CD4-positive, CD25-positive, alpha-beta regulatory T cell (primary cell): ENCODE data around the gene MTHFD2L. TPM values are rescaled to one million over a fixed set of nuclear protein-coding genes. Genes with fewer than 3 reads are reported as not detected.

ENCODE experiments used
- ATAC-seq, 2 donors: fragments of 150-1000 bp; cut with Tn5 transposase; one replicate each; pipeline ENCODE4 v1.10.0; 2021; ENCODE audit warnings: low read depth in 2 of 2, moderate number of reproducible peaks in 2 of 2, moderate library complexity in 1 of 2
- DNase-seq, 3 donors: peaks; one replicate each; pipeline versions ENCODE4 v3.0.0 to v3.0.0-alpha.2; 2012 to 2022; ENCODE audit warnings: mixed read lengths in 1 of 3
- H3K27ac ChIP-seq: one replicate; pipeline ENCODE4 v1.7.0; 2013; ENCODE audit warnings: mild to moderate bottlenecking, low read length; ENCODE audit not compliant: insufficient read depth, poor library complexity, severe bottlenecking
- H3K27me3 ChIP-seq: one replicate; pipeline ENCODE4 v1.7.0; 2013; ENCODE audit warnings: low read length; ENCODE audit not compliant: control insufficient read depth, insufficient read depth
- H3K36me3 ChIP-seq: one replicate; pipeline ENCODE4 v1.7.0; 2013; ENCODE audit warnings: mild to moderate bottlenecking, low read length, moderate library complexity; ENCODE audit not compliant: control insufficient read depth, insufficient read depth
- H3K4me1 ChIP-seq: 2 replicates; pipeline ENCODE4 v1.7.0; 2013; ENCODE audit warnings: mild to moderate bottlenecking, low read length; ENCODE audit not compliant: insufficient read depth, control insufficient read depth, poor library complexity, severe bottlenecking
- H3K4me3 ChIP-seq: one replicate; pipeline ENCODE4 v1.7.0; 2013; ENCODE audit warnings: low read depth, mild to moderate bottlenecking, low read length, moderate library complexity
- H3K9me3 ChIP-seq, 2 experiments: 1 replicate in 1 of 2; 2 replicates in 1 of 2; pipeline ENCODE4 v1.7.0; 2013; ENCODE audit warnings: low read length in 2 of 2, mild to moderate bottlenecking in 1 of 2, moderate library complexity in 1 of 2; ENCODE audit not compliant: control insufficient read depth in 2 of 2
- H3K27ac Mint-ChIP-seq, 3 donors: one replicate each; pipeline ENCODE4 v1.8.0; 2020 to 2022; ENCODE audit warnings: mild to moderate bottlenecking in 3 of 3, mixed read lengths in 3 of 3, moderate library complexity in 2 of 3
- H3K27me3 Mint-ChIP-seq: one replicate; pipeline ENCODE4 v1.8.0; 2022; ENCODE audit warnings: mild to moderate bottlenecking, mixed read lengths
- H3K36me3 Mint-ChIP-seq: one replicate; pipeline ENCODE4 v1.8.0; 2020; ENCODE audit warnings: mixed read lengths
- H3K4me1 Mint-ChIP-seq, 4 donors: one replicate each; pipeline ENCODE4 v1.8.0; 2020 to 2022; ENCODE audit warnings: mixed read lengths in 4 of 4, mild to moderate bottlenecking in 1 of 4
- H3K4me3 Mint-ChIP-seq, 4 donors: one replicate each; pipeline ENCODE4 v1.8.0; 2020 to 2022; ENCODE audit warnings: mild to moderate bottlenecking in 4 of 4, mixed read lengths in 4 of 4, moderate library complexity in 3 of 4
- H3K9me3 Mint-ChIP-seq, 7 donors: one replicate each; pipeline ENCODE4 v1.8.0; 2020 to 2022; ENCODE audit warnings: mixed read lengths in 7 of 7, mild to moderate bottlenecking in 3 of 7, moderate library complexity in 2 of 7
- polyA plus RNA-seq, 4 donors: library from polyadenylated mRNA; unstranded; fragments of 300-500 nt; fragmentation: Illumina TruSeq; gene quantifications; one replicate each; pipeline ENCODE4 v1.2.3, GENCODE V29; 2021
- total RNA-seq: library from RNA; stranded (reverse); gene quantifications from one replicate; pipeline ENCODE4 v1.2.3, GENCODE V29; 2022

MTHFD2L gene
- total and polyA plus RNA-seq, 5 donors from 2014 or later: 2.3 to 6.9 (median 3.9) TPM

GRCh38 chr4:74178798-74179197 is 20.9 kb downstream of the MTHFD2L start:
- no peak overlapping the region for H3K27ac ChIP-seq
- no peak overlapping the region for H3K4me3 Mint-ChIP-seq
- ATAC-seq: no peak
- H3K4me3 ChIP-seq: no peak overlapping the region
- no peaks in the 10 kb centered on the region for H3K27me3 ChIP-seq
- H3K27me3 Mint-ChIP-seq: no peaks in the 10 kb centered on the region
- H3K36me3 ChIP-seq: no peaks in the 10 kb centered on the region
- DNase-seq: no peak
- no peak overlapping the region for H3K27ac Mint-ChIP-seq
- no peaks in the 10 kb centered on the region for H3K4me1 Mint-ChIP-seq
- H3K36me3 Mint-ChIP-seq: peaks cover 24% of the 10 kb centered on the region
- no peaks in the 10 kb centered on the region for H3K9me3 Mint-ChIP-seq
- H3K4me1 ChIP-seq: no peaks in the 10 kb centered on the region
- H3K9me3 ChIP-seq: no peaks in the 10 kb centered on the region

GRCh38 chr4:74181219-74181618 is 23.3 kb downstream of the MTHFD2L start:
- no peaks in the 10 kb centered on the region for H3K9me3 Mint-ChIP-seq
- ATAC-seq (no peak), DNase-seq (no peak)
- H3K27ac Mint-ChIP-seq: no peak overlapping the region
- no peak overlapping the region for H3K4me3 Mint-ChIP-seq
- no peak overlapping the region for H3K27ac ChIP-seq
- no peaks in the 10 kb centered on the region for H3K36me3 ChIP-seq
- H3K27me3 ChIP-seq: no peaks in the 10 kb centered on the region
- no peaks in the 10 kb centered on the region for H3K4me1 Mint-ChIP-seq
- no peaks in the 10 kb centered on the region for H3K4me1 ChIP-seq
- H3K27me3 Mint-ChIP-seq: no peaks in the 10 kb centered on the region
- no peaks in the 10 kb centered on the region for H3K9me3 ChIP-seq
- no peak overlapping the region for H3K4me3 ChIP-seq
- H3K36me3 Mint-ChIP-seq: peaks cover 17% of the 10 kb centered on the region

- Histone ChIP-seq H3K4me3 (no peak overlapping the region), H3K9me3 (no peaks in the 10 kb centered on the region), H3K27ac (no peak overlapping the region), H3K36me3 (no peaks in the 10 kb centered on the region), H3K4me1 (no peaks in the 10 kb centered on the region), H3K27me3 (no peaks in the 10 kb centered on the region)
- DNase-seq: no peak
- no peak overlapping the region for H3K4me3 Mint-ChIP-seq
- no peaks in the 10 kb centered on the region for H3K4me1 Mint-ChIP-seq
- H3K27ac Mint-ChIP-seq: no peak overlapping the region
- peaks cover 0 to 1% (median 0%) of the 10 kb centered on the region in 7 donors for H3K9me3 Mint-ChIP-seq
- H3K27me3 Mint-ChIP-seq: no peaks in the 10 kb centered on the region
- H3K36me3 Mint-ChIP-seq: no peaks in the 10 kb centered on the region
- no peak for ATAC-seq
Observed at GRCh38 chr4:74188912-74189311, 31.0 kb downstream of the MTHFD2L start.

GRCh38 chr4:74189331-74190043 is 31.6 kb downstream of the MTHFD2L start:
- Histone ChIP-seq H3K27me3 (no peaks in the 10 kb centered on the region), H3K4me3 (no peak overlapping the region), H3K27ac (no peak overlapping the region), H3K9me3 (no peaks in the 10 kb centered on the region), H3K36me3 (no peaks in the 10 kb centered on the region), H3K4me1 (no peaks in the 10 kb centered on the region)
- Mint-ChIP-seq H3K4me1 (no peaks in the 10 kb centered on the region), H3K36me3 (no peaks in the 10 kb centered on the region), H3K27me3 (no peaks in the 10 kb centered on the region), H3K9me3 (peaks cover 0 to 1% (median 0%) of the 10 kb centered on the region in 7 donors), H3K4me3 (no peak overlapping the region), H3K27ac (no peak overlapping the region)
- no peak for ATAC-seq
- DNase-seq: peak in 2 of 3 donors; percentile 22 to 60

DNA sequence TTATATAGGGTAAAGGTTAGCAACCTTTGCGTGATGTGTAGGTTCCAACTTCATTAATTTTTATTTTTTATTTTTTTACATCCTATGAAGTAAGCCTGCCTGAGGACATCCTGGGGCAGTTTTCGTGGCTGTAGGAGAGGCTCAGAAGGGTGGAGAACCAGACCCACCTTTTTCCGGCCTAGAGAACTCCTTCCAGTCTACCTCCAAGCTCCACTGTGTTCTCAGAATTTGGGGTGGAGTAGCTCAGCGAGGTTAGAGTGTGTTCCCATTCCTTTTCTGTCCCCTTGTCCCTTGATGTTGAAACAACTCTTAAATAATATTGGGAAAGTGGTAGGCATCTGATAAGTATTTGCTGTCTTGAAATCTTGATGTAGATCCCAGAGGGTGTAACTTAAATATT is 32.4 kb downstream of the MTHFD2L start:
- H3K4me1 ChIP-seq: no peaks in the 10 kb centered on the region
- no peaks in the 10 kb centered on the region for H3K27me3 ChIP-seq
- H3K27ac Mint-ChIP-seq: no peak overlapping the region
- peaks cover 0 to 2% (median 0%) of the 10 kb centered on the region in 4 donors for H3K4me1 Mint-ChIP-seq
- H3K27me3 Mint-ChIP-seq: no peaks in the 10 kb centered on the region
- no peak overlapping the region for H3K27ac ChIP-seq
- ATAC-seq (no peak), DNase-seq (no peak)
- no peak overlapping the region for H3K4me3 ChIP-seq
- no peaks in the 10 kb centered on the region for H3K36me3 ChIP-seq
- H3K36me3 Mint-ChIP-seq: no peaks in the 10 kb centered on the region
- peaks cover 0 to 1% (median 0%) of the 10 kb centered on the region in 7 donors for H3K9me3 Mint-ChIP-seq
- H3K4me3 Mint-ChIP-seq: no peak overlapping the region
- H3K9me3 ChIP-seq: no peaks in the 10 kb centered on the region

DNA sequence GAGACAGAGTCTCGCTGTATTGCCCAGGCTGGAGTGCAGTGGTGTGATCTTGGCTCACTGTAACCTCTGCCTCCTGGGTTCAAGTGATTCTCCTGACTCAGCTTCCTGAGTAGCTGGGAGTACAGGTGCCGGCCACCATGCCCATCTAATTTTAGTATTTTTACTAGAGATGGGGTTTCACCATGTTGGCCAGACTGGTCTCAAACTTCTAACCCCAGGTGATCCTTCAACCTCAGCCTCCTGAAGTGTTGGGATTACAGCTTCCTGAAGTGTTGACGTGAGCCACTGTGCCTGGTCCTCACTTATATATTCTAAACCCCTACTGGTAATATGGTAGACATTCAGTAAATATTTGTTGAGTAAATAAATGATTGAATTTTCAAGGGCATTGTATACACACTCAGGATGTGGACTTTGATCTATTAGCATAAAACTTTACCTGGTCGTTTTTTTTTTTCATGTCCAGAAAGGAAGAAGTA is 33.0 kb downstream of the MTHFD2L start:
- Histone ChIP-seq H3K9me3 (no peaks in the 10 kb centered on the region), H3K36me3 (no peaks in the 10 kb centered on the region), H3K27ac (no peak overlapping the region), H3K4me3 (no peak overlapping the region), H3K4me1 (no peaks in the 10 kb centered on the region), H3K27me3 (no peaks in the 10 kb centered on the region)
- no peak for DNase-seq
- Mint-ChIP-seq H3K27me3 (no peaks in the 10 kb centered on the region), H3K9me3 (peaks cover 0 to 1% (median 0%) of the 10 kb centered on the region in 7 donors), H3K4me1 (peaks cover 0 to 2% (median 0%) of the 10 kb centered on the region in 4 donors), H3K27ac (no peak overlapping the region), H3K36me3 (no peaks in the 10 kb centered on the region), H3K4me3 (no peak overlapping the region)
- ATAC-seq: no peak

DNA sequence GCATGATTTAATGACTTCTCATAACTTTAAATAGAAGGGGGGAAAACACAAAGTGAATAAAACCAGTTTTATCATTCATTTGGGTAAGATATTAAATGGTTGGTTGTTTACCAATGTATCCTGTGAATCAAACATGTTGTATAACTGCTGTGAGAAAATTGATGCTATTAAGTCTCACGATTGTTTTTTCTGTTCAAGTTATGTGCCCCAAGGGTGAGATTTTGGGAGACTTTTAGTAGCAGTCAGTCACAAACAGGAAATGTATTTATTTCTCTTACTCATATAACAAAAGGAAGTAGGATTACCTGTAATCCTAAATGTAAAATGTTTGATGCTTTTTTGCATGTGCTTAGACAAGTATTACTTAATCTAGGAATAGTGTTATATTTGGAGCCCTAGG is 39.2 kb downstream of the MTHFD2L start:
- Histone ChIP-seq H3K9me3 (no peaks in the 10 kb centered on the region), H3K27me3 (no peaks in the 10 kb centered on the region), H3K36me3 (no peaks in the 10 kb centered on the region), H3K4me3 (no peak overlapping the region), H3K27ac (no peak overlapping the region), H3K4me1 (no peaks in the 10 kb centered on the region)
- Mint-ChIP-seq H3K4me1 (peaks cover 0 to 6% (median 4%) of the 10 kb centered on the region in 4 donors), H3K27me3 (no peaks in the 10 kb centered on the region), H3K9me3 (peaks cover 0 to 1% (median 0%) of the 10 kb centered on the region in 7 donors), H3K36me3 (peaks cover 4% of the 10 kb centered on the region), H3K27ac (no peak overlapping the region), H3K4me3 (no peak overlapping the region)
- no peak for DNase-seq
- ATAC-seq: no peak

DNA sequence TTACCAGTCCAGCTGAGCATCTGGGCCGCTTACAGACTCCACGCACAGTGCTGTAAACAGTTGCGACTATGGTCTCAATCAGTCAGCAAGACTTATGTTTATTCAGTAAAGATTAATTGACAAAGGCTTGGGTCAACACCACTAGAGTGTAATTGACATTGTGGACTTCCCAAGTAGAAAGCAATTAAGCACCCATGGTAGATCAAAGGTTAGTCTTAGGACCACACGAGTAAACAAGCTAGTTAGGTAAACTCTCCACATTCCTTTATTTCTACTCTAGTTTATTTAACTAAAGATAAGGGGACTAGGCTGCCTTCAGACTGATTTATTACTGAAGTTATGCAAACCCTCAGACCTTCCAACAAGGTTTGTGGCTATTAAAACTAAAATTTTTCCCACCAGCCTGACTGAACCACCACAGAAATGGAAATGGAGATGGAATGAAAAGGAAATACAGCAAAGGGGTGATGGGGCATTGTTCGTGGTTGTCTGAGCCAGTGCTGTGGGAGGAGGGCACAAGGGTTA is 44.2 kb downstream of the MTHFD2L start:
- no peak overlapping the region for H3K27ac Mint-ChIP-seq

More for the DNA sequence above, 44.2 kb downstream of the MTHFD2L start:
- no peaks in the 10 kb centered on the region for H3K9me3 ChIP-seq
- DNase-seq (no peak), ATAC-seq (no peak)
- Mint-ChIP-seq H3K4me3 (no peak overlapping the region), H3K9me3 (no peaks in the 10 kb centered on the region), H3K27me3 (no peaks in the 10 kb centered on the region), H3K36me3 (peaks cover 13% of the 10 kb centered on the region), H3K4me1 (peaks cover 0 to 7% (median 4%) of the 10 kb centered on the region in 4 donors)
- no peaks in the 10 kb centered on the region for H3K27me3 ChIP-seq
- H3K27ac ChIP-seq: no peak overlapping the region
- H3K4me3 ChIP-seq: no peak overlapping the region
- H3K36me3 ChIP-seq: no peaks in the 10 kb centered on the region
- H3K4me1 ChIP-seq: no peaks in the 10 kb centered on the region
